Measurements from ENCODE around the gene PDE4D. TPM values are rescaled to one million over a fixed set of nuclear protein-coding genes. Genes with fewer than 3 reads are reported as not detected.

PDE4D gene
- total RNA-seq, 1 experiment from 2014 or later: 61.2 TPM

- Histone ChIP-seq H3K9ac (ENCODE audit: low read length) (no peak overlapping the region), H3K9me3 (ENCODE audit: low read length) (no peaks in the 10 kb centered on the region), H3K27ac (ENCODE audit: low read length) (no peak overlapping the region), H3K4me1 (ENCODE audit: low read length) (no peaks in the 10 kb centered on the region), H2AFZ (ENCODE audit: low read length) (no peak overlapping the region), H3K9me2 (replicated peaks; ENCODE audit: insufficient read depth, low read length) (no peaks in the 10 kb centered on the region), H3K79me2 (ENCODE audit: low read length) (no peaks in the 10 kb centered on the region), H3K27me3 (ENCODE audit: low read length) (peaks cover under 1% of the 10 kb centered on the region; the same call in 1 of the 2 replicates), H3K4me3 (ENCODE audit: low read length) (no peak overlapping the region), H3K4me2 (ENCODE audit: low read depth, low read length, poor library complexity, severe bottlenecking) (no peak overlapping the region), H4K20me1 (ENCODE audit: insufficient read depth, low read depth, low read length) (no peaks in the 10 kb centered on the region), H3K36me3 (ENCODE audit: insufficient read depth, low read length) (no peaks in the 10 kb centered on the region)
- no peak for DNase-seq
Observed at GRCh38 chr5:59086024-59086423, 807.5 kb downstream of the PDE4D start.

- Histone ChIP-seq H3K36me3 (ENCODE audit: insufficient read depth, low read length) (no peaks in the 10 kb centered on the region), H3K9ac (ENCODE audit: low read length) (no peak overlapping the region), H3K4me1 (ENCODE audit: low read length) (no peaks in the 10 kb centered on the region), H2AFZ (ENCODE audit: low read length) (no peak overlapping the region), H3K4me2 (ENCODE audit: low read depth, low read length, poor library complexity, severe bottlenecking) (no peak overlapping the region), H3K27me3 (ENCODE audit: low read length) (peaks cover 4% of the 10 kb centered on the region; the same call in 1 of the 2 replicates), H4K20me1 (ENCODE audit: insufficient read depth, low read depth, low read length) (no peaks in the 10 kb centered on the region), H3K79me2 (ENCODE audit: low read length) (no peaks in the 10 kb centered on the region), H3K27ac (ENCODE audit: low read length) (no peak overlapping the region), H3K9me3 (ENCODE audit: low read length) (no peaks in the 10 kb centered on the region), H3K4me3 (ENCODE audit: low read length) (no peak overlapping the region), H3K9me2 (replicated peaks; ENCODE audit: insufficient read depth, low read length) (no peaks in the 10 kb centered on the region)
- peak; percentile 9 for DNase-seq
Observed at GRCh38 chr5:59081693-59082092, 811.8 kb downstream of the PDE4D start.

GRCh38 chr5:59079622-59080620 lies 813.6 kb downstream of the PDE4D start:
- H3K4me1 ChIP-seq (ENCODE audit: low read length): no peaks in the 10 kb centered on the region
- H3K27me3 ChIP-seq (ENCODE audit: low read length): peaks cover 4% of the 10 kb centered on the region; the same call in 1 of the 2 replicates
- peak; percentile 32 for DNase-seq
- H3K4me2 ChIP-seq (ENCODE audit: low read depth, low read length, poor library complexity, severe bottlenecking): no peak overlapping the region
- no peaks in the 10 kb centered on the region for H3K9me3 ChIP-seq (ENCODE audit: low read length)
- H3K79me2 ChIP-seq (ENCODE audit: low read length): no peaks in the 10 kb centered on the region
- H2AFZ ChIP-seq (ENCODE audit: low read length): no peak overlapping the region
- H3K9ac ChIP-seq (ENCODE audit: low read length): no peak overlapping the region
- no peak overlapping the region for H3K27ac ChIP-seq (ENCODE audit: low read length)
- H3K9me2 ChIP-seq (replicated peaks; ENCODE audit: insufficient read depth, low read length): no peaks in the 10 kb centered on the region
- H3K4me3 ChIP-seq (ENCODE audit: low read length): no peak overlapping the region
- no peaks in the 10 kb centered on the region for H3K36me3 ChIP-seq (ENCODE audit: insufficient read depth, low read length)
- no peaks in the 10 kb centered on the region for H4K20me1 ChIP-seq (ENCODE audit: insufficient read depth, low read depth, low read length)

DNA sequence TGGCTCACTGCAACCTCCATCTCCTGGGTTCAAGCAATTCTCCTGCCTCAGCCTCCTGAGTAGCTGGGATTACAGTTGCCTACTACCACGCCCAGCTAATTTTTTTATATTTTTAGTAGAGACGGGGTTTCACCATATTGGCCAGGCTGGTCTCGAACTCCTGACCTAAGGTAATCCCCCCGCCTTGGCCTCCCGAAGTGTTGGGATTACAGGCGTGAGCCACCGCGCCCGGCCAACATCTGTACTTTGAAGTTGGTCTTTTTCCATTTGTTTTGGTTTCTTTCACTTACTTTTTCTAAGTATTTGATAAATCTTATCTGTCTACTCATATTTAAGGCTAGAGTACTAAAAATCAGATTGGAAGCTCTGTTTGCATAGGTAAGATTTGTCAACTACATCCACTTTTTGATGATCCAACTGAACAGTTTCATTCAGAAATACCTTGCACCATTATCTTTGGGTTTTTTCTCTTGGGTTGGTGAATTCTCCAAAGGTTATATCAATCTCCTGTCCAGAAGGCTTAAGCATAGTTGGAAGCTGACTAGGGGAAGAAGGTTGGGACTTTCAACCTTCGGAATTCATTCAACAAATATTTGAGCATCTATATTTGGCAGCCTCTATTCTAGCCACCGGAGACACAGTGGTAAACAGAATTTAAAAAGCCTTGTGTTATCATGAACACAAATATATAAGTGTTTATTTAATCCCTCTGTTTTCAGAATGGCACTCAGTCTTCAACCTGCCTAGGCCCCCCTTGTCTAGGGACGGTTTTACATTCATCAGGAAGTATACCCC lies 821.6 kb downstream of the PDE4D start:
- Histone ChIP-seq H3K79me2 (ENCODE audit: low read length) (no peaks in the 10 kb centered on the region), H3K27me3 (ENCODE audit: low read length) (no peaks in the 10 kb centered on the region), H3K36me3 (ENCODE audit: insufficient read depth, low read length) (no peaks in the 10 kb centered on the region), H3K9me3 (ENCODE audit: low read length) (no peaks in the 10 kb centered on the region), H3K27ac (ENCODE audit: low read length) (no peak overlapping the region), H3K4me2 (ENCODE audit: low read depth, low read length, poor library complexity, severe bottlenecking) (no peak overlapping the region), H3K9me2 (replicated peaks; ENCODE audit: insufficient read depth, low read length) (no peaks in the 10 kb centered on the region), H3K4me1 (ENCODE audit: low read length) (no peaks in the 10 kb centered on the region), H4K20me1 (ENCODE audit: insufficient read depth, low read depth, low read length) (no peaks in the 10 kb centered on the region), H2AFZ (ENCODE audit: low read length) (no peak overlapping the region), H3K9ac (ENCODE audit: low read length) (no peak overlapping the region), H3K4me3 (ENCODE audit: low read length) (no peak overlapping the region)
- no peak for DNase-seq

- no peaks in the 10 kb centered on the region for H3K9me3 ChIP-seq (ENCODE audit: low read length)
- H3K4me3 ChIP-seq (ENCODE audit: low read length): no peak overlapping the region
- H4K20me1 ChIP-seq (ENCODE audit: insufficient read depth, low read depth, low read length): no peaks in the 10 kb centered on the region
- DNase-seq: no peak
- no peak overlapping the region for H3K4me2 ChIP-seq (ENCODE audit: low read depth, low read length, poor library complexity, severe bottlenecking)
- H3K27ac ChIP-seq (ENCODE audit: low read length): no peak overlapping the region
- H3K27me3 ChIP-seq (ENCODE audit: low read length): no peaks in the 10 kb centered on the region
- H3K9me2 ChIP-seq (replicated peaks; ENCODE audit: insufficient read depth, low read length): no peaks in the 10 kb centered on the region
- no peaks in the 10 kb centered on the region for H3K36me3 ChIP-seq (ENCODE audit: insufficient read depth, low read length)
- no peak overlapping the region for H2AFZ ChIP-seq (ENCODE audit: low read length)
- H3K4me1 ChIP-seq (ENCODE audit: low read length): no peaks in the 10 kb centered on the region
- H3K79me2 ChIP-seq (ENCODE audit: low read length): no peaks in the 10 kb centered on the region
- no peak overlapping the region for H3K9ac ChIP-seq (ENCODE audit: low read length)
Observed at GRCh38 chr5:59069438-59070079, 824.0 kb downstream of the PDE4D start.

- no peak overlapping the region for H3K27ac ChIP-seq (ENCODE audit: low read length)
- no peak overlapping the region for H3K4me3 ChIP-seq (ENCODE audit: low read length)
- no peaks in the 10 kb centered on the region for H3K79me2 ChIP-seq (ENCODE audit: low read length)
- no peak overlapping the region for H3K4me2 ChIP-seq (ENCODE audit: low read depth, low read length, poor library complexity, severe bottlenecking)
- H3K36me3 ChIP-seq (ENCODE audit: insufficient read depth, low read length): no peaks in the 10 kb centered on the region
- no peaks in the 10 kb centered on the region for H4K20me1 ChIP-seq (ENCODE audit: insufficient read depth, low read depth, low read length)
- no peaks in the 10 kb centered on the region for H3K9me3 ChIP-seq (ENCODE audit: low read length)
- H3K9me2 ChIP-seq (replicated peaks; ENCODE audit: insufficient read depth, low read length): no peaks in the 10 kb centered on the region
- no peaks in the 10 kb centered on the region for H3K27me3 ChIP-seq (ENCODE audit: low read length)
- no peak for DNase-seq
- no peak overlapping the region for H3K9ac ChIP-seq (ENCODE audit: low read length)
- H3K4me1 ChIP-seq (ENCODE audit: low read length): no peaks in the 10 kb centered on the region
- H2AFZ ChIP-seq (ENCODE audit: low read length): no peak overlapping the region
Observed at GRCh38 chr5:59067956-59068656, 825.4 kb downstream of the PDE4D start.

DNA sequence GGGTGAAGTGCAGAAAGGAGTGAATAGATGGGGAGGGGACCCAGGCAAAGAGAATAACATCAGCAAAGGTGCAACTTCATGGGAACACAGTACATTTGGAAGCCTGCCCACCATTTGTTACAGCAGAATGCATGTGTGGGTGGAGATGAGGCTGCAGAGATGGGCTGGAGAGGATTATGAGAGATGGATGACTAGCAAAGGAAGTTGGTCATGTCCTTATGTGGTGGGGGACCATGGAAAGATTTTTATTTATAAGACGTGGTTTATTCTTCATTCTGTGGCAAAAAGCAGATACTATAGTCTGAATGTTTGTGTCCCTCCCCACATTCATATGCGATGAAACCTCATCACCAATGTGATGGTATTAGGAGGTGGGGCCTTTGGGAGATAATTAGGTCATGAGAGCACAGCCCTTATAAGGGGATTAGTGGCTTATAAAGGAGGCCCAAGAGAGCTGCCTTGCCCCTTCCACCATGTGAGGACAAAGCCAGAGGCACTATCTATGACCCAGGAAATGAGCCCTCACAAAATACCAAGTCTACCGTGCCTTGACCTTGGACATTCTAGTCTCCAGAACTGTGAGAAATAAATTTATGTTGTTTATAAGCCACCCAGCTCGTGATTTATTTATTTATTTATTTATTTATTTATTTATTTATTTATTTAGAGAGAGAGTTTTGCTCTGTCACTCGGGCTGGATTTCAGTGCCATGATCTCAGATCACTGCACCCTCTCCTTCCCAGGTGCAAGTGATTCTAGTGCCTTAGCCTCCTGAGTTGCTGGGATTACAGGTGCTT lies 827.0 kb downstream of the PDE4D start:
- Histone ChIP-seq H4K20me1 (ENCODE audit: insufficient read depth, low read depth, low read length) (no peaks in the 10 kb centered on the region), H3K4me2 (ENCODE audit: low read depth, low read length, poor library complexity, severe bottlenecking) (no peak overlapping the region), H3K9me2 (replicated peaks; ENCODE audit: insufficient read depth, low read length) (no peaks in the 10 kb centered on the region), H3K36me3 (ENCODE audit: insufficient read depth, low read length) (no peaks in the 10 kb centered on the region), H2AFZ (ENCODE audit: low read length) (no peak overlapping the region), H3K27ac (ENCODE audit: low read length) (no peak overlapping the region), H3K9ac (ENCODE audit: low read length) (no peak overlapping the region), H3K9me3 (ENCODE audit: low read length) (no peaks in the 10 kb centered on the region), H3K27me3 (ENCODE audit: low read length) (no peaks in the 10 kb centered on the region), H3K79me2 (ENCODE audit: low read length) (no peaks in the 10 kb centered on the region), H3K4me3 (ENCODE audit: low read length) (no peak overlapping the region), H3K4me1 (ENCODE audit: low read length) (no peaks in the 10 kb centered on the region)
- DNase-seq: no peak

Measured in Karpas-422 (cell line).